HepG2 (cell line): ENCODE results near the gene MC1R. TPM values are rescaled to one million over a fixed set of nuclear protein-coding genes. Genes with fewer than 3 reads are reported as not detected.

Experiments used
- AHR ChIP-seq: IDR thresholded peaks from 2 replicates; pipeline ENCODE4 v1.6.1; 2018; ENCODE audit warnings: missing genetic modification reagents, missing compliant biosample characterization
- CREBL2 ChIP-seq: sonication (generic); formaldehyde crosslinking; IDR thresholded peaks from 2 replicates; pipeline ENCODE4 v1.8.1; 2023; ENCODE audit warnings: missing genetic modification reagents, mild to moderate bottlenecking, borderline replicate concordance
- FOXO1 ChIP-seq: sonication (generic); formaldehyde crosslinking; IDR thresholded peaks from 2 replicates; pipeline ENCODE4 v1.4.0; 2020; ENCODE audit warnings: missing genetic modification reagents
- KDM3A ChIP-seq: IDR thresholded peaks from 2 replicates; pipeline ENCODE4 v1.6.1; 2018; ENCODE audit warnings: low read depth, missing compliant biosample characterization
- NBN ChIP-seq: fragments of 450-650 bp; conservative IDR thresholded peaks from 2 replicates; pipeline ENCODE4 v1.6.1; 2017
- NR1H2 ChIP-seq: sonication (generic); formaldehyde crosslinking; IDR thresholded peaks from 2 replicates; pipeline ENCODE4 v1.8.1; 2022; ENCODE audit warnings: low read depth, missing genetic modification reagents, borderline replicate concordance
- NR2F2 ChIP-seq: IDR thresholded peaks from 2 replicates; pipeline ENCODE4 v1.6.1; 2012; ENCODE audit warnings: low read depth, inconsistent platforms, borderline replicate concordance
- RAD51 ChIP-seq: fragments of 450-650 bp; IDR thresholded peaks from 2 replicates; pipeline ENCODE4 v1.6.1; 2016; ENCODE audit warnings: borderline replicate concordance
- SALL2 ChIP-seq: sonication (generic); formaldehyde crosslinking; IDR thresholded peaks from 2 replicates; pipeline ENCODE4 v1.8.1; 2023; ENCODE audit warnings: mild to moderate bottlenecking, missing genetic modification reagents, inconsistent platforms
- SNAI1 ChIP-seq: sonication (generic); formaldehyde crosslinking; IDR thresholded peaks from 2 replicates; pipeline ENCODE4 v1.5.0; 2020; ENCODE audit warnings: mild to moderate bottlenecking, missing genetic modification reagents, borderline replicate concordance
- YEATS4 ChIP-seq: sonication (generic); formaldehyde crosslinking; IDR thresholded peaks from 2 replicates; pipeline ENCODE4 v1.4.0; 2020; ENCODE audit warnings: missing genetic modification reagents, borderline replicate concordance
- ZBTB21 ChIP-seq: sonication (generic); formaldehyde crosslinking; IDR thresholded peaks from 2 replicates; pipeline ENCODE4 v1.4.0; 2020; ENCODE audit warnings: missing genetic modification reagents
- ZBTB3 ChIP-seq: sonication (generic); formaldehyde crosslinking; IDR thresholded peaks from 2 replicates; pipeline ENCODE4 v1.4.0; 2020; ENCODE audit warnings: low read depth, mild to moderate bottlenecking, moderate library complexity, missing genetic modification reagents, borderline replicate concordance
- ZBTB8A ChIP-seq: sonication (generic); formaldehyde crosslinking; IDR thresholded peaks from 2 replicates; pipeline ENCODE4 v1.4.0; 2020; ENCODE audit warnings: mild to moderate bottlenecking, low read depth, missing genetic modification reagents, borderline replicate concordance
- ZFAT ChIP-seq: sonication (generic); formaldehyde crosslinking; conservative IDR thresholded peaks from 2 replicates; pipeline ENCODE4 v1.8.1; 2023; ENCODE audit warnings: missing genetic modification reagents, inconsistent platforms
- ZFYVE20 ChIP-seq: sonication (generic); formaldehyde crosslinking; IDR thresholded peaks from 2 replicates; pipeline ENCODE4 v1.8.0; 2023; ENCODE audit warnings: low read depth, mild to moderate bottlenecking, moderate library complexity, missing genetic modification reagents, borderline replicate concordance
- ZNF17 ChIP-seq: sonication (generic); formaldehyde crosslinking; IDR thresholded peaks from 2 replicates; pipeline ENCODE4 v1.5.0; 2020; ENCODE audit warnings: mild to moderate bottlenecking, missing genetic modification reagents
- ZNF607 ChIP-seq: sonication (generic); formaldehyde crosslinking; IDR thresholded peaks from 2 replicates; pipeline ENCODE4 v1.5.1; 2020; ENCODE audit warnings: missing genetic modification reagents, mild to moderate bottlenecking, borderline replicate concordance
- ZNF777 ChIP-seq: sonication (generic); formaldehyde crosslinking; IDR thresholded peaks from 2 replicates; pipeline ENCODE4 v1.4.0; 2020; ENCODE audit warnings: missing genetic modification reagents
- polyA plus RNA-seq, 8 experiments: library from polyadenylated mRNA; depleted of rRNA in 3 of 8; stranded (reverse) in 7 of 8; unstranded in 1 of 8; fragments of >200 nt; fragmentation: Illumina TruSeq in 4 of 8; extraction: Trizol in 4 of 8; gene quantifications; 2 replicates each; pipeline versions ENCODE4 v1.2.1 to v1.2.3, GENCODE V29; 2011 to 2016; ENCODE audit warnings: low read depth in 4 of 8, missing spikeins in 1 of 8, mixed read lengths in 1 of 8; ENCODE audit not compliant: insufficient read depth in 1 of 8
- total RNA-seq, 5 experiments: library from RNA; depleted of rRNA; stranded (reverse); fragments of >200 nt; fragmentation: Illumina TruSeq; extraction: Trizol; gene quantifications; 2 replicates each; pipeline ENCODE4 v1.2.3, GENCODE V29; 2016; ENCODE audit warnings: low read depth in 1 of 5
- TF ChIP-seq, protein P1 (sequence below): sonication (generic); formaldehyde crosslinking; IDR thresholded peaks from 2 replicates; pipeline ENCODE4 v1.4.0; 2020; ENCODE audit warnings: missing genetic modification reagents, borderline replicate concordance
- TF ChIP-seq, protein P2 (sequence below): sonication (generic); formaldehyde crosslinking; IDR thresholded peaks from 2 replicates; pipeline ENCODE4 v1.4.0; 2020; ENCODE audit warnings: mild to moderate bottlenecking, missing genetic modification reagents, borderline replicate concordance
- TF ChIP-seq, protein P3 (sequence below): sonication (generic); formaldehyde crosslinking; IDR thresholded peaks from 2 replicates; pipeline ENCODE4 v1.4.0; 2020; ENCODE audit warnings: missing genetic modification reagents

Gene MC1R
- total and polyA plus RNA-seq, 2 of the 13 experiments (the other 11 are each of a cell fraction or from before 2014, with no cell fraction given): 9.1 to 14.8 TPM

- TF ChIP-seq, protein P1, sequence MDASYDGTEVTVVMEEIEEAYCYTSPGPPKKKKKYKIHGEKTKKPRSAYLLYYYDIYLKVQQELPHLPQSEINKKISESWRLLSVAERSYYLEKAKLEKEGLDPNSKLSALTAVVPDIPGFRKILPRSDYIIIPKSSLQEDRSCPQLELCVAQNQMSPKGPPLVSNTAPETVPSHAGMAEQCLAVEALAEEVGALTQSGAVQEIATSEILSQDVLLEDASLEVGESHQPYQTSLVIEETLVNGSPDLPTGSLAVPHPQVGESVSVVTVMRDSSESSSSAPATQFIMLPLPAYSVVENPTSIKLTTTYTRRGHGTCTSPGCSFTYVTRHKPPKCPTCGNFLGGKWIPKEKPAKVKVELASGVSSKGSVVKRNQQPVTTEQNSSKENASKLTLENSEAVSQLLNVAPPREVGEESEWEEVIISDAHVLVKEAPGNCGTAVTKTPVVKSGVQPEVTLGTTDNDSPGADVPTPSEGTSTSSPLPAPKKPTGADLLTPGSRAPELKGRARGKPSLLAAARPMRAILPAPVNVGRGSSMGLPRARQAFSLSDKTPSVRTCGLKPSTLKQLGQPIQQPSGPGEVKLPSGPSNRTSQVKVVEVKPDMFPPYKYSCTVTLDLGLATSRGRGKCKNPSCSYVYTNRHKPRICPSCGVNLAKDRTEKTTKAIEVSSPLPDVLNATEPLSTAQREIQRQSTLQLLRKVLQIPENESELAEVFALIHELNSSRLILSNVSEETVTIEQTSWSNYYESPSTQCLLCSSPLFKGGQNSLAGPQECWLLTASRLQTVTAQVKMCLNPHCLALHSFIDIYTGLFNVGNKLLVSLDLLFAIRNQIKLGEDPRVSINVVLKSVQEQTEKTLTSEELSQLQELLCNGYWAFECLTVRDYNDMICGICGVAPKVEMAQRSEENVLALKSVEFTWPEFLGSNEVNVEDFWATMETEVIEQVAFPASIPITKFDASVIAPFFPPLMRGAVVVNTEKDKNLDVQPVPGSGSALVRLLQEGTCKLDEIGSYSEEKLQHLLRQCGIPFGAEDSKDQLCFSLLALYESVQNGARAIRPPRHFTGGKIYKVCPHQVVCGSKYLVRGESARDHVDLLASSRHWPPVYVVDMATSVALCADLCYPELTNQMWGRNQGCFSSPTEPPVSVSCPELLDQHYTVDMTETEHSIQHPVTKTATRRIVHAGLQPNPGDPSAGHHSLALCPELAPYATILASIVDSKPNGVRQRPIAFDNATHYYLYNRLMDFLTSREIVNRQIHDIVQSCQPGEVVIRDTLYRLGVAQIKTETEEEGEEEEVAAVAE: peak; percentile 90
- no peak for TF ChIP-seq NBN
- peak; percentile 99 for TF ChIP-seq ZNF607 (CRISPR knock-in tag)
- TF ChIP-seq, protein P2, sequence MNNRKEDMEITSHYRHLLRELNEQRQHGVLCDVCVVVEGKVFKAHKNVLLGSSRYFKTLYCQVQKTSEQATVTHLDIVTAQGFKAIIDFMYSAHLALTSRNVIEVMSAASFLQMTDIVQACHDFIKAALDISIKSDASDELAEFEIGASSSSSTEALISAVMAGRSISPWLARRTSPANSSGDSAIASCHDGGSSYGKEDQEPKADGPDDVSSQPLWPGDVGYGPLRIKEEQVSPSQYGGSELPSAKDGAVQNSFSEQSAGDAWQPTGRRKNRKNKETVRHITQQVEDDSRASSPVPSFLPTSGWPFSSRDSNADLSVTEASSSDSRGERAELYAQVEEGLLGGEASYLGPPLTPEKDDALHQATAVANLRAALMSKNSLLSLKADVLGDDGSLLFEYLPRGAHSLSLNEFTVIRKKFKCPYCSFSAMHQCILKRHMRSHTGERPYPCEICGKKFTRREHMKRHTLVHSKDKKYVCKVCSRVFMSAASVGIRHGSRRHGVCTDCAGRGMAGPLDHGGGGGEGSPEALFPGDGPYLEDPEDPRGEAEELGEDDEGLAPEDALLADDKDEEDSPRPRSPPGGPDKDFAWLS (CRISPR knock-in tag): no peak; the same call in 1 of the 2 replicates
- TF ChIP-seq NR2F2: no peak
- TF ChIP-seq ZBTB3 (CRISPR knock-in tag): no peak; the same call in 1 of the 2 replicates
- no peak for TF ChIP-seq ZBTB8A (CRISPR knock-in tag)
- TF ChIP-seq CREBL2: peak; percentile 97; the same call in 1 of the 2 replicates
- TF ChIP-seq SNAI1: no peak
- TF ChIP-seq, protein P3, sequence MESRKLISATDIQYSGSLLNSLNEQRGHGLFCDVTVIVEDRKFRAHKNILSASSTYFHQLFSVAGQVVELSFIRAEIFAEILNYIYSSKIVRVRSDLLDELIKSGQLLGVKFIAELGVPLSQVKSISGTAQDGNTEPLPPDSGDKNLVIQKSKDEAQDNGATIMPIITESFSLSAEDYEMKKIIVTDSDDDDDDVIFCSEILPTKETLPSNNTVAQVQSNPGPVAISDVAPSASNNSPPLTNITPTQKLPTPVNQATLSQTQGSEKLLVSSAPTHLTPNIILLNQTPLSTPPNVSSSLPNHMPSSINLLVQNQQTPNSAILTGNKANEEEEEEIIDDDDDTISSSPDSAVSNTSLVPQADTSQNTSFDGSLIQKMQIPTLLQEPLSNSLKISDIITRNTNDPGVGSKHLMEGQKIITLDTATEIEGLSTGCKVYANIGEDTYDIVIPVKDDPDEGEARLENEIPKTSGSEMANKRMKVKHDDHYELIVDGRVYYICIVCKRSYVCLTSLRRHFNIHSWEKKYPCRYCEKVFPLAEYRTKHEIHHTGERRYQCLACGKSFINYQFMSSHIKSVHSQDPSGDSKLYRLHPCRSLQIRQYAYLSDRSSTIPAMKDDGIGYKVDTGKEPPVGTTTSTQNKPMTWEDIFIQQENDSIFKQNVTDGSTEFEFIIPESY (CRISPR knock-in tag): peak; percentile 86
- TF ChIP-seq RAD51: no peak
- TF ChIP-seq ZBTB21 (CRISPR knock-in tag): peak; percentile 65; the same call in 1 of the 2 replicates
- TF ChIP-seq AHR (CRISPR knock-in tag): peak; percentile 97
- peak; percentile 69; the same call in 1 of the 2 replicates for TF ChIP-seq ZNF17 (CRISPR knock-in tag)
- peak; percentile 89 for TF ChIP-seq ZNF777 (CRISPR knock-in tag)
- TF ChIP-seq SALL2 (CRISPR knock-in tag): peak; percentile 92
- peak; percentile 98 for TF ChIP-seq YEATS4 (CRISPR knock-in tag)
- peak; percentile 91 for TF ChIP-seq FOXO1 (CRISPR knock-in tag)
- TF ChIP-seq ZFAT (CRISPR knock-in tag): peak; percentile 93
- peak; percentile 98 for TF ChIP-seq KDM3A (CRISPR knock-in tag)
- peak; percentile 95 for TF ChIP-seq NR1H2 (CRISPR knock-in tag)
- TF ChIP-seq ZFYVE20: 0 out of 2 replicates have a peak, but pooled peaks have one; percentile 71
Observed at GRCh38 chr16:89917773-89918452, 749 bp upstream of the MC1R start (continued).
